NCI-H748 treated with DMSO at 0.1 percent for 48 hours (cell line): ENCODE results near the gene CCL25.
"Not testable (repeated sequence)": the region's sequence is repeated elsewhere in the genome, so short reads cannot be mapped to it uniquely, and the experiment has no call there.

Experiments
- DNase-seq: peaks from one replicate; lab custom pipeline; 2025; lab: John Stamatoyannopoulos, UW

The CCL25 gene, protein sequence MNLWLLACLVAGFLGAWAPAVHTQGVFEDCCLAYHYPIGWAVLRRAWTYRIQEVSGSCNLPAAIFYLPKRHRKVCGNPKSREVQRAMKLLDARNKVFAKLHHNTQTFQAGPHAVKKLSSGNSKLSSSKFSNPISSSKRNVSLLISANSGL

DNA sequence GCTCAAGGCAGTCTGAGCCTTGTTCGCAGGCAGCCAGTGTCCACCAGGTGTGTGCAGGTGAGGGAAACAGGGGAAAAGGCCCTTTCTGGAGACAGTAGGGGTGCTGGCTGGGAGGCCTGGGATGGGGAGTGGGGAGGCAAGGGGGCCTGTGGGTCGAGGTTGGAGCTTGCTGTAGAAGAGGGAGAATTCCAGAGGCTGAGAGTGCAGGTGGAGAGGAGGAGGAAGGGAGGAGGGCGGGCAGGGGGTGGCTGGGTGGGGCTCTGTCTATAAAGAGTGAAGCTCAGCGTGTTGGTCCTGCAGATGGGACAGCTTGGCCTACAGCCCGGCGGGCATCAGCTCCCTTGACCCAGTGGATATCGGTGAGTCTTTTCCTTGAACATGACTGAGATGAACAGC, at the start of gene CCL25:
Gene CCL25 (plus strand): TSS at position 297 of the 396 bp plus-strand sequence. CDS start 290 bp downstream, outside the sequence.
- DNase-seq = no peak

DNA sequence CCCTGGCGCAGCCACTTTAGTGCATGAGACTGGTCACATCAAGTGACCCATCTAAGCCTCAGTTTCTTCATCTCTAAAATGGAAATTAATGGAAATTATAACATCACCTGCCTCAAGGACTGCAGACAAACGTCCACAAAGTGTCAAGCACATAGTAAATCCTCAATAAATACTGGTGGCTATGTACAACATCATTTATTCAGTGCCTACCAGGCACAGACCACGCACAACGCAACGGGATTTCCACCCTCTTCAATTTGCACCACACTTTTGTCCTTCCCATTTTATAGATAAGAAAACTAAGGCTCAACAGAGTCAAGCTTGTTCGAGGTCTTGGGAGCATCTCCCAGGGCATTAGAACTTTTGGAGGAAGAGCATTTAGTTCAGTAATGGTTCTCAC, 48.6 kb upstream of the CCL25 start:
- no peak for DNase-seq

DNA sequence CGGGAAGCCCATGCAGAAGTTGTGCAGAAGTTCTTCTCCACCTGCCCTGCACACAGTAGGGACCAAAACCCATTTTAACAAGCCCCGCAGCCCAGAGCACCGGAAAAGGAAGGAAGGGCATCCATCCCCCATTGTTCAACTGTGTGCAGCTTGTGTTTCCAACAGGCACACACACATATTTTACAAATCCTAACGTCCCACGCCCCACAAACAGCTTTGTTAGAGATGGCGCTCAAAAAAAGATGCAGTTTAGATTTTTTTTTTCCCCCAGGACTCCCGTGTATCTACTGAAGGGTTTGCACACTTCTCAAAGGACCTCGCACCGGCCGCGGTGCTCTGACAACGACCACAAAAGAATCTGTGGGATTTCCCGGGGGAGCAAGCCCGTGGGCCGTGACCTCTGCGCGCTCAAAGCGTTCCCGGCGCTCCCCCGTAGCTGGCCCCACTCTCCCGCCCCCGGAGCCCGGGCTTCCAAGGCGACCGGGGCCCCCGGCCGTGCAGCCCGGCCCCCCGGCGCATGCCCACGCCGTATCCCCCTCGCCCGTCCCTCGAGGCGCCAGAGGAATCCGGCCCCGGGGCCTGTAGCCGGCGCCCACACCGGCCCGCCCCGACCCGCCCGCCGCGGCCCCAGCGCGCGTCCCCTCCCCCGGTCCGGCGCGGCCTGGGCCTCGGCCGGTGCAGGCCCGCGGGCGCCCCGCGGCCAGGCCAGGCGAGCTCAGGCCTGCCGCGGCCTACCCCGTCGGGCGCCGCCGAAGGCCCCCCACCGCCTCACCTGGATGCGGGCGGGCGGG, 47.6 kb upstream of the CCL25 start:
- DNase-seq = no peak

DNA sequence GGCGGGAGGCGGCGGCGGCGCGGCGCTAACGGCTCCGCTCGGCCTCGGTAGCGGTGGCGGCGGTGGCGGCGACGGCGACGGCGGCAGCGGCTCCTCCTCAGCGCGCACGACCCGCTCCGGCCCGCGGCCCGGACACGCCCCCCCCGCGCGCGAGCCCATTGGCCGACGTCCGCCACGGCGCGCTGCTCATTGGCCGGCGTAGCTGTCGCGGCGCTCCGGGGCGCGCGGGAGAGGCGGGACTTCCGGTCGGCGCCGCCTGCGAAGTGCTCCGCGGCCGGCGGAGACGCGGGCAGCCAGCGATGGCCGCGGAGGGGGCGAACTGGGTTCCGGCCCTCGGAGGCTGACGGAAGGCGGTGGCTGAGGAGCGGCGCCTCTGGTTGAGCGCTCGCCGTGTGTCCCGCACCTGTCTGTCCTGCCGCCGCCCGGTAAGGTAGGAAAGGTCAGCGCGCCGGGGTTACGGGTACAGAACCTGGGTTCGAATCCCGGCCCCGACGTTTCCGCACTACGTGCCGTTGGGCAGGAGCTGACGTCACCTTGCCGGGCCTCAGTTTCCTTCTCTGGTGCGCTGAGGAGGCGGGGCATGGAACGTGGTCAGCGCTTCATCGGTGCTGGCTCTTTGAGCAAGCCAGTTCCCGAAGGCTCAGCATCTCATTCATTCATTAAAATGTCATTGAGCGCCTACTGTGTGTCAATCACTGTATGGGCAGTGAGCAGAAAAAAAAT, 46.9 kb upstream of the CCL25 start, which contains the start of gene ELAVL1:
Gene ELAVL1 (minus strand): TSS at position 108 of the 723 bp plus-strand sequence. CDS start 13,826 bp downstream, outside the sequence.
- DNase-seq = peak; percentile 41

DNA sequence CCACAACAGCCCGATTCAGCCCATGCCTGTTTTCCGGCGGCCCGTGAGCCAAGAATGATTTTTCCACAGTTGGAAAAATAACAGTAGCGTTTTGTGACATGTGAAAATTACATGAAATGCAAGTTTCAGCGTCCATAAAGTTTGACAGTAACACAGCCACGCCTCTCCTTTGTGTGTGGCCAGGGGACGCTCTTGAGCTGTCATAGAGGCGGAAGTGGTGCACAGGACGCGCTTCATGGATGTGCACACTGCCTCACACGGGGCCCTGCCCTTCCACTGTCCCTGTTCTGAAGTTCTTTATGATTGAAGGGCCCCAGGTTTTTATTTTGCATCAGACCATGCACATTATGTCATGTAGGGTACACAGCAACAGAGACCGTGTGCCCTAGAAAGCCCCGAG, 34.8 kb upstream of the CCL25 start:
- DNase-seq = no peak

DNA sequence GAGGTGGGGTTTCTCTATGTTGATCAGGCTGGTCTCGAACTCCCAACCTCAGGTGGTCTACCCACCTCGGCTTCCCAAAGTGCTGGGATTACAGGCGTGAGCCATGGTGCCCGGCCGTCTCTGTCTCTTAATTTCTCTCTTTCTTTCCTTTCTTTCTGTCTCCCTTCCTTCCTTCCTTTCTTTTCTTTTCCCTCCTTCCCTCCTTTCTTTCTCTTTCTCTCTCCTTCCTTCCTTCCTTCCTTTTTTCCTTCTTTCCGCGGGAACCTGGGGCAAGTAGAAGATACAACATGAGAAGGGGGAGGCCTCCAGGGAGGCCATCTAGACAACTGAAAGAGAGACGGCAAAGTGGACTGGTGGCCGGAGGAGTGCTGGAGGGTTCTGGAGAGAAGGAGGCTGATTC, 31.9 kb upstream of the CCL25 start:
- DNase-seq = no peak

DNA sequence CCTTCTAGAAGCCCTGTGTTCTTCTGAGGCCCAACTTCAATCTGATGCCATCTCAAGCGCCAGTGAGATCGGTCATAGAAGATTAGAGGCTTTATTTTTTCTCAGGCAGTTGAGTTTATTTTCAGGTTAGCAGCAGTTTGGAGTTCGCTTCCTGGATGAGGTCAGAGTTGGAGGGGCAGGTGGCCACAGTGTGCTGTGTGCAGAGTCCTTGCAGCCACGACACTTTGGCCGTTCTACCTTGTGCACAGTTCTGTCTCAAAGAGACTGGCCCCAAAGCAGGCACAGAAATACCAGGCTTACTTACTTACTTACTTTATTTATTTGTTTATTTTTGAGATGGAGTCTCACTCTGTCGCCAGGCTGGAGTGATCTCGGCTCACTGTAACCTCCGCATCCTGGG, 31.2 kb upstream of the CCL25 start:
- DNase-seq = no peak

DNA sequence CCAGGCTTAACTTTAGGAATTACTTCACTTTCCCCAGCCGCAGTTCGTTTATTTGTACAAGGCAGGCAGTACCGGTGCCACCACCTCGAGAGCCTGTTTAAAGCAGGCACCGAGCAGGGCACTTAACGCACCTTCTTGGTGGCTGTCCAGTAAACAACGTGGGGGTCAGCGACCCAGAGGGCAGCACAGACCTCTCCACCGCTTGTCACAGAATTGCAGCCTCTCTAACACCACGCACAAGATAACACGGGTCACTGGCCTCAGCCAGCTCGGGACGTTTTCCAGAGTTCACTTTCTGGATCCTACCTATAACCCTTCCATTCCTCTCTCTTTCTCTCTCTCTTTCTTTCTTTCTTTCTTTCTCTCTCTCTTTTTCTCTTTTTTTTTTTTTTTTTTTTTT, 30.3 kb upstream of the CCL25 start:
- DNase-seq = no peak

DNA sequence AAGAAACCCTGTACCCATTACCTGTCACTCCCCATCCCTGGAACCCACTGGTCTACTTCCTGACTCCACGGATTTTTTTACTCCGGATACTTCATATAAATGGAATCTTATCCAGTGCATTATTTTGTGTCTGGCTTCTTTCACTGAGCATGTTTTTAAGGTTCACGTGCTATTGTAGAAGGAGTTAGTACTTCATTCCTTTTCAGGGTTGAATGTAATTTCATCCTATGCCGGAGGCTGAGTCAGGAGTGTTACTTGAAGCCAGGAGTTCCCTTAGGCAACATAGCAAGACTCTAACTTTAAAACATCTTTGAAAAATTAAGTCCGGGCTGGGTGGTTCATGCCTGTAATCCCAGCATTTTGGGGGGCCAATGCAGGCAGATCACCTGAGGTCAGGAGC, 29.2 kb upstream of the CCL25 start:
- DNase-seq = no peak

DNA sequence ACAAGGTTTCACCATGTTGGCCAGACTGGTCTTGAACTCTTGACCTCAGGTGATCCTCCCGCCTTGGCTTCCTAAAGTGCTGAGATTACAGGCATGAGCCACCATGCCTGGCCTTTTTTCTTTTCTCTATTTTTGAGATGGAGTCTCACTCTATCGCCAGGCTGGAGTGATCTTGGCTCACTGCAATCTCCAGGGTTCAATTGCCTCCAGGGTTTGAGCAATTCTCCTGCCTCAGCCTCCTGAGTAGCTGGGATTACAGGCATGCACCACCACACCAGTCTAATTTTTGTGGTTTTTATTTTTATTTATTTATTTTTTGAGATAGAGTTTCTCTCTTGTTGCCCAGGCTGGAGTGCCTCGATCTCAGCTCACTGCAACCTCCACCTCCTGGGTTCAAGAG, 28.3 kb upstream of the CCL25 start:
- not testable (repeated sequence) for DNase-seq

DNA sequence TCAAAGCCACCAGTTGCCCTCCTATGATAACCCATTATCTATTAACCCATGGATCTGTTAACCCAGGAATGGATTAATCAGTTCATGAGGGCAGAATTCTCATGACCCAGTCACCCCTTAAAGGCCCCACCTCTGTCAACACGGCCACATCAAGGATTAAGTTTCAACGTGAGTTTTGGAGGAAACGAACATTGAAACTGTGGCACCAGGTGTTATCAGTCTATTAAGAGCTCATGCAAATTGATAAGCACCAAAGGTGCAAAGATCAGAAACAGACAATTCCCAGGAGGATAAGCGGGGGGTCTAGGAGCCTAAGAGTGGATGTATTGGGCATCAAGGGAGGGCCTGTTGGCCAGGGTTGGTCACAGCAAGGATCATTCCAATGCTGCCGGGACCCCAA, 27.2 kb upstream of the CCL25 start:
- DNase-seq = no peak

DNA sequence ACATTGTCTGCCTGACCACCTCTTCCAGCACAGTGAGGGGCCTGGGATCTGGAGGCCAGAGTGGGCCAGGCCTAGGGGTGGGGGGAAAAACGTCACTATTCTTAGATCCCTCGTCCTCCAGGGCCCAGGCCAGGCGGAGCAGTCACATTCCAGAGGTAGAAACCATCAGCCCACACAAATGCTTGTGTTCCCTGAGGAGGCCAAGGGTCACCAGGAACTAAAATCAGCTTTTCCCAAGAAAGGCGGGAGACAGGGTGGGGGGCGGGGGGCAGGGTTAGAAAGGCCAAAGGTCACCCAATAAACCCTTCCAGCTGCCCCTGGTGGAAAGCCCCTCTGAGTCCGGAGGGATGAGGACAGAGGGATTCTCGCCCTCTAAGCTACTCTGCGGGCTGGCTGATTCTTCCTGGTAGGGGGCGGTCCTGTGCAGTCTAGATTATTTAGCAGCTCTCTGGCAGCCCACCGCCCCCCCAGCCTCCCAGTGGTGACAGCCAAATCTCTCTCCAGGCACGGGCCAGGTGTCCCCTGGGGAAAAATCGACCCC, 23.5 kb upstream of the CCL25 start:
- DNase-seq = no peak

DNA sequence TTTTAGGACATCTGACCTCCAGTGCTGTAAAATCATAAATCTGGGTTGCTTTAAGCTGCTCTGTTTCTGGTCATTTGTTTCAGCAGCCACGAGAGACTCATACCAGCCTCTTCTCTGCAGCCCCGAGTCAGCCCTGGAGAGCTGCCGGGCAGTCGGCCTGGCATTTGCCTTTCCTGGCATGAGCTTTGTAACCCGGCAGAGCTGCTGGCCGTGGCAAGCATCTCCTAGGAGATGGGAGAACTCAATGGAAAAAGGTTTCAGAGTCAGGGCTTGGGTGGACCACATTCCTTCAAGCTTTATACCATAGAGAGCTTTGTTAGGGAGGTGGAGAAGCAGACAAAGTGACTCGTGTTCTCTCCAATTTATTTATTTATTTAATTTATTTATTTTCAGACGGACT, 21.6 kb upstream of the CCL25 start:
- no peak for DNase-seq

DNA sequence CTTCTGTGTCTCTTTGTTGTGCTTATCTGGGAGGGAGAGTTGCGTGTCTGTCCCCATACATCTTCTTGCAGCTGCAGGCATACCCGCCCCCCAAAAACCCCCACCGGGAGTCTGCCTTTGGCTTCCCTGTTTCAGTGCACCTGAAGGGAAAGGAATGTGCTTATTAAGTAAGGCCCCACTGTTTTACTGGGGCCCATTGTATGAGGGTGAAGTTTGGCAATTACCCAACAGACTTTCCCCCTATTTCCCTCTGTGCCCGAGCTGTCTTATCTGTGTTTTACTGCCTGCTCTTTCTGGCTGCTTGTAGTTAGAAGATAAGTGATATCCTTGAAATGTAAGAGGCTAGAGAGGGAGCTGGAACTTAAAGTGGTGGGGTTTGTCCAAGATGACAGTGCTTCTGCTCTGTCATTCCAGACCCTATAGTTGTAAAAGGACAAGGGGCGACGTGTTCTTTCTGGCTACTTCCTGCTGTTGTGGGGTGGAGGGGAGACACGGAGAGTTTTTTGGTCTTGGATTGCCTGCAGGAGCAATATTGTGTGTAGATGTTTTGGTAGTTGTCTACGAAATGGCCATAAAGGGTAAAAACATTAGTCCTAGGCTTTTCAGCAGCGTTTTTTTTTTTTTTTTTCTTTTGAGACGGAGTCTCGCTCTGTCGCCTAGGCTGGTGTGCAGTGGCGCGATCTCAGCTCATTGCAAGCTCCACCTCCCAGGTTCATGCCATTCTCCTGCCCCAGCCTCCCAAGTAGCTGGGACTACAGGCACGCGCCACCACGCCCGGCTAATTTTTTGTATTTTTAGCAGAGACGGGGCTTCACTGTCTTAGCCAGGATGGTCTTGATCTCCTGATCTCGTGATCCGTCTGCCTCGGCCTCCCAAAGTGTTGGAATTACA, 19.0 kb upstream of the CCL25 start:
- DNase-seq = not testable (repeated sequence)

DNA sequence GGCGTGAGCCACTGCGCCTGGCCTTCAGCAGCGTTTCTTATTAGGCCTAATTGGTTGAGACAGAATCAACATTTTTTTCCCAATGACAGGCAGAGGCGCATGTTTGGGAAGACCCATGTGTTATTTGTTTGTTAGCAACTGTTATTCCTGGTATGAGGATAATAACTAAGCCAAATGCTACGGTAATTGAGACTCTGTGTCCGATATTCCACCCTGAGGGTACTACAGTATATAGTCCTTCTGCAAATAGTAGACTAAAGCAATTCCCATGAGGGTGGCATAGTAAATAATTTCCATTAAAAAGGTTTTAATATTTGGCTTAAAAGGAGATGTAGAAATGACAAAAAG, 18.4 kb upstream of the CCL25 start:
- DNase-seq = no peak

DNA sequence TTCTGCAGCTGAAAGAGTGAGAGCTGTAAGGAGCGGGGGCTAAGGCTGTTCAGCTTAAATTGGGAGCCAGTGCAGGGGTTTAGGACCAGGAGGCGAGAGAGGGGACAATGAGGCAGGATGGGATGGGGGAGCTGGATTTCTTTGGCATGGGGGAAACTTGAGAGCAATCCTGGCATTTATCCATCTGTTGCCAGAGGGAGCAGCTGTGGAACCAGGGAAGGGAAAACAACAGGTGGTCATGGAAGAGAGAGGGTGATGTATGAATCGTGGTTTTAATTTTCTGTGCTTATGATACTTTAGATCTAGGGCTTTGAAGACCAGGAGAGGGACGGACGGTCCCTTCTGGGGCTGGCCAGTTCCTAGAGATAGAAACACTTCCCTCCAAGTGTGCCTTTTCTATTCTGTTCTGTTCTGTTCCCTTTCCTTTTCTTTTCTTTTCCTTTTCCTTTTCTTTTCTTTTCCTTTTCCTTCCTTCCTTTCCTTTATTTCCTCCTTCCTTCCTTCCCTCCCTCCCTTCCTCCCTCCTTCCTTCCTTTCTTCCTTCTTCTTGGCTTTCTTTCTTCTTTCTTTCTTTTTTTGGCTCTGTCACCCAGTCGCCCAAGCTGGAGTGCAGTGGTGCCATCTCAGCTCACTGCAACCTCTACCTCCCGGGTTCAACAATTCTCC, 16.0 kb upstream of the CCL25 start:
- DNase-seq = no peak

DNA sequence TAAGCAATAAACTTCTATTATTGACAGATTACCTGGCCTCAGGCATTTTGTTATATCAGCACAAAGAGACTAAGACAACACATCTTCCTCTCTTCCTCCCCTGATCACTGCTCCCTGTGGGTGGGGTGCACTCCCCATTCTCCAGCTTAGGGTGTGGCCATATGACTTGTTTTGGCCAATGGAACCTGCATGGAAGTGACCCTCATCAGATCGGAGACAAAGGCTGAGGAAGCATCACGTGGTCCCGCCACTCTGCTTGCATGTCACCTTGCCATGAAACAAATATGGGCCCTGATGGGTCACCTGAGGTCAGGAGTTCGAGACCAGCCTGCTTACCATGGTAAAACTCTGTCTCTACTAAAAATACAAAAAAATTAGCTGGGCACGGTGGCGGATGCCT, 13.7 kb upstream of the CCL25 start:
- no peak for DNase-seq

DNA sequence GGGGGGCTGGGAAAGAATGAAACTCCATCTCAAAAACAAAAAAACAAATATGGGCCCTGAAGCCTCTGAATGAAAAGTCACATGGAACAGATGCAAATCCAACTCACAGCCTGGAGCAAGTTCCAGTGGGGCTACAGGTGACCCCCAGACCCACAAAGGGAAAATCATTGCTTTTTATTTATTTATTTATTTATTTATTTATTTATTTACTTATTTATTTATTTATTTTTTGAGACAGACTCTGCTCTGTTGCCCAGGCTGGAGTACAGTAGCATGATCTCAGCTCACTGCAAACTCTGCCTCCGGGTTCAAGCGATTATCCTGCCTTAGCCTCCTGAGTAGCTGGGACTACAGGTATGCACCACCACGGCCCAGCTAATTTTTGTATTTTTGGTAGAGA, 13.3 kb upstream of the CCL25 start:
- no peak for DNase-seq

DNA sequence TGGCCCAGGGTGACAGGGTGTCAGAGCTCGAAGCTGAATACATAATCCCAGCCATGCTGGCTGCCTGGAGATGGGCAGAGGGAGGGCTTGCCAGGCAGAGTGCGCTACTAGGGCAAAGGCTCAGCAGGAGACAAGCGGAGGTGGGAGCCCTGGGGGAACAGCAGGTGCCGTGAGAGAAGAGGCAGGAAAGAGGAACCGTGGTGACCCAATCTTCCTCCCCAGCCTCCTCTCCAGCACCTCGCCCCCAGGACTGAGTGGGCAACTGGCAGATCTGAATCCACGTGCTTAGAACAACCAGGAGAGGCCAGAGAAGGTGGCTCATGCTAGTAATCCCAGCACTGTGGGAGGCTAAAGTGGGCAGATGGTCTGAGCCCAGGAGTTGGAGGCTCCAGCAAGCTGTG, 11.0 kb upstream of the CCL25 start:
- no peak for DNase-seq

DNA sequence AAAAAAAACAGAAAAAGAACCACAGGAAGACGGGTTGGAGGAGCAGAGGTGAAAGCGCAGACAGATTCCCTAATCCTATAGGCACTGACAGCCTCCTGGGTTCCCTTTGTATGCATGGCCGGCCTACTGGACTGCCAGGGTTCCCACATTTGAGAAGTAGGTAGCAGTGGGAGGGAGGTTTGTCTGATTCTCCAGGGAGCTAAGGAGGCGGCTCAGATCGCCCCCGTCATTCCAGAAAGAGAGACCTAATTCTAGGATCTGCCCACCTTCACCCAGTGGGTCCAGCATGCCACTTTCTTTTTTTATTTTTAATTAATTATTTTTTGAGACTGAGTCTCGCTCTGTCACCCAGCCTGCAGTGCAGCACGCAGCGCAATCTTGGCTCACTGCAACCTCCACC, 9.7 kb upstream of the CCL25 start:
- DNase-seq = no peak

DNA sequence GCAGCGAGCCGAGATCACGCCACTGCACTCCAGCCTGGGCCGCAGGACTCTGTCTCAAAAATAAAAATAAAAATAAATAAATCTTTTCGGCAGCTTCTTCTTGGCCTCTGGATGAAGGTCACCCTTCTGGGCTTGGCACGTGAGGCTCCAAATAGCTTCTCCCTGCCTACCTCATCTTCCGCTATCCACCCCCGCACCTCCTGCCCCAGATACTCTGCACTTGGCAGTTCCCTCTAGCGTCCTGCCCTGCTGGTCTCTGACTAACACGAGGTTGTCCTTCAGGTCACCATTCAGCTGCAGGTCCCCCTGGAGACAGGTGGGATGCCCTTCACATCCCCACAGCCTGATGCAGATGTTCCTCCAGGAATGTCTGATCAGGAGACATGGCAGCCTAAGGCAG, 8.5 kb upstream of the CCL25 start:
- DNase-seq = no peak
